ENCODE measurements around the gene TOMM20. TPM values are rescaled to one million over a fixed set of nuclear protein-coding genes. Genes with fewer than 3 reads are reported as not detected.
A peak's percentile ranks its signal among the peaks of the same experiment; 100 is the strongest.

The TOMM20 gene
- total and polyA plus RNA-seq, 2 of the 8 experiments (the other 6 are each of a cell fraction or from before 2014, with no cell fraction given), result 71.4 to 168 TPM

DNA sequence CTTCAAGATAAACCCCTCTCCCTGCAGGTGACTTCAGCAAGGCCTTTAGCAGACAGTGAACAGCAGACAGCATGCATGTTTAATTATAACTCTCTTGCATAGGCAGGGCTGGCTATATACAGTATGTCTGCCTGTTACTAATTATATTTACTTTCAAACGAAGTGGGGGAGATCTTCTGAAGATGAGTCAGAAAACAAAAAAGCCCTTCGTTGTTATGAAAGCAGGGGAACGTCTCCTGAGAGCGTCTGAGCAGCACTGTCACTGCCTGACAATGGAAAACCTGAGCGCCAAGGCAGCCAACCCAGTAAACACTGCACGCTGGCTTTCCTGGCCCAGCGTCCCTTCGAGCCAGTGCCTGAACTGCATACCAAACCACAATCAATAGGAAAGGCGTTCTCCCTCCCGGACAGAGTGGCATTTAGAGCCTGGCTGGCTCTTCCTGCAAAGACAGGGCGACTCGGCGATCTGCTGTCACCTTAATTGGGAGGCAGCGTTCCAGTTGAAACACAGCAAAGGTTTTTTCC lies 54.1 kb downstream of the TOMM20 start:
- peaks cover 0 to 4% (median 1%) of the 10 kb centered on the region in 4 experiments; a peak in 3 of 7 replicates for H3K4me1 ChIP-seq (replicated peaks in 1 of 4; ENCODE audit: control insufficient read depth in 3 of 4, insufficient read depth in 4 of 4, low read length in 3 of 4)
- 0 out of 2 replicates have a peak overlapping the region, but pooled peaks have one; percentile 38 for H2BK20ac ChIP-seq (ENCODE audit: low read length)
- H3K14ac ChIP-seq (ENCODE audit: insufficient read length), result no peak overlapping the region
- H2AK5ac ChIP-seq (ENCODE audit: low read depth, low read length), result no peak overlapping the region
- H4K5ac ChIP-seq (ENCODE audit: insufficient read length, low read depth, low read length), result no peak overlapping the region
- H2AFZ ChIP-seq (ENCODE audit: low read length), result 0 out of 2 replicates have a peak overlapping the region, but pooled peaks have one; percentile 1
- H2BK5ac ChIP-seq (ENCODE audit: low read depth, low read length), result no peak overlapping the region
- DNase-seq (ENCODE audit: low read depth in 1 of 2, low spot score in 2 of 2) (no peak), FAIRE-seq (no peak)
- ChIA-PET CTCF (ENCODE audit: partially characterized antibody) (interaction anchor here (1.2 to 2.5 kb wide), 4 partner anchors 9 to 17 kb away, joined by 3 to 7 read pairs (median 6); no protein-coding TSS in a partner anchor), POLR2A (ENCODE audit: partially characterized antibody) (no interaction called here)
- no peaks in the 10 kb centered on the region for H3K79me1 ChIP-seq (ENCODE audit: low read depth, low read length)
- H3K9ac ChIP-seq (replicated peaks in 1 of 4; ENCODE audit: extremely low read depth in 1 of 4, low read depth in 3 of 4, low read length in 3 of 4), result no peak overlapping the region
- no peak overlapping the region for H3K56ac ChIP-seq (replicated peaks; ENCODE audit: insufficient read length, low read depth, low read length)
- H3K18ac ChIP-seq (ENCODE audit: extremely low read depth, low read length), result no peak overlapping the region; the same call in 1 of the 2 replicates
- H3K36me3 ChIP-seq (ENCODE audit: control insufficient read depth in 2 of 4, insufficient read depth in 4 of 4, low read length in 3 of 4), result peaks cover 0 to 4% (median 0%) of the 10 kb centered on the region in 4 experiments; a peak in 1 of 8 replicates
- no peak overlapping the region for H2BK12ac ChIP-seq (ENCODE audit: low read depth, low read length)
- WGBS, 2 experiments (ENCODE audit: extremely low coverage in 1 of 2, insufficient coverage in 1 of 2, insufficient read length in 1 of 2, insufficient replicate concordance in 2 of 2, low coverage in 1 of 2, low lambda C conversion rate in 2 of 2, missing lambda C conversion rate in 1 of 2), result 84% methylated on average over 14 of the region's 14 CpGs; no CpG with 5 or more reads in 1 of the 2 experiments
- peaks cover 0 to 3% of the 10 kb centered on the region in 2 experiments; a peak in 1 of 4 replicates for H3K79me2 ChIP-seq (ENCODE audit: control insufficient read depth in 1 of 2, insufficient read depth in 2 of 2, low read length in 2 of 2)
- no peak overlapping the region for H4K8ac ChIP-seq (ENCODE audit: extremely low read depth, insufficient read depth, low read length)
- peaks cover 6% of the 10 kb centered on the region for H3K23me2 ChIP-seq (ENCODE audit: low read depth, low read length)
- no peaks in the 10 kb centered on the region for H3K27me3 ChIP-seq (replicated peaks in 1 of 4; ENCODE audit: control insufficient read depth in 3 of 4, extremely low read depth in 1 of 4, insufficient read depth in 3 of 4, low read length in 3 of 4)
- no peak overlapping the region for H3K23ac ChIP-seq (ENCODE audit: insufficient read length)
- H2BK120ac ChIP-seq (replicated peaks; ENCODE audit: low read depth, low read length), result no peak overlapping the region
- no peak overlapping the region for H3K27ac ChIP-seq (ENCODE audit: low read depth, low read length)
- peaks cover 0 to 3% of the 10 kb centered on the region in 2 experiments; a peak in 2 of 4 replicates for H3K9me3 ChIP-seq (ENCODE audit: insufficient read depth in 2 of 2, low read depth in 1 of 2, low read length in 1 of 2)
- no peak for TF ChIP-seq KDM4A (IDR thresholded peaks at IDR 0.05; ENCODE audit: low read depth, low read length, severe bottlenecking)
- TF ChIP-seq SAP30 (IDR thresholded peaks at IDR 0.05; ENCODE audit: insufficient read depth, insufficient replicate concordance, low read length), result no peak
- H4K20me1 ChIP-seq (replicated peaks in 1 of 2; ENCODE audit: control insufficient read depth in 1 of 2, insufficient read depth in 2 of 2, low read length in 2 of 2), result peaks cover 0 to 6% of the 10 kb centered on the region in 2 experiments
- H3K4me3 ChIP-seq (ENCODE audit: extremely low read depth in 1 of 4, insufficient read depth in 2 of 4, low read depth in 3 of 4, low read length in 4 of 4), result no peak overlapping the region
- H3K4ac ChIP-seq (replicated peaks; ENCODE audit: insufficient read length, low read depth, low read length), result no peak overlapping the region
- H2BK15ac ChIP-seq (ENCODE audit: low read length), result no peak overlapping the region
- H3K4me2 ChIP-seq (ENCODE audit: insufficient read depth in 1 of 2, low read depth in 2 of 2, low read length in 2 of 2), result no peak overlapping the region
- H4K91ac ChIP-seq (replicated peaks; ENCODE audit: insufficient read length, low read length), result no peak overlapping the region

Measured in H1 (cell line).